SK-N-MC (cell line): ENCODE data around the gene VIT.

Experiments
- EZH2 ChIP-seq: fragments of 200-600 bp; sonication (generic); IDR thresholded peaks from one replicate; pipeline ENCODE4 v1.6.1; 2017; ENCODE audit warnings: antibody characterized with exemption
- POLR2AphosphoS5 ChIP-seq: IDR thresholded peaks from 2 replicates; pipeline ENCODE4 v1.6.1; 2012; ENCODE audit warnings: mild to moderate bottlenecking, low read depth, low read length, borderline replicate concordance

DNA sequence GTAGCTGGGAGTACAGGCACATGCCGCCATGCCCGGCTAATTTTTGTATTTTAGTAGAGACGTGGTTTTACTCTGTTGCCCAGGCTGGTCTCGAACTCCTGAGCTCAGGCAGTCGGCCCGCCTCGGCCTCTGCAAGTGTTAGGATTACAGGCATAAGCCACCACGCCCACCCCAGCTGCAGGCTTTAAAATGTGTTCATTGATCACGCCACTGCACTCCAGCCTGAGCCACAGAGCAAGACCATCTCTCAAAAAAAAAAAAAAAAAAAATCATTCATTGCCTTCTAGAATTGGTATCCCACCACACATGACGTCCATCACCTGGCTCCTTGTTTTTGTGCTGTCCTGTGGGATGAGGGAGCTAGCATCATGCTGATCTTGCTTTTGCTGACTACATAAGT, 127.4 kb downstream of the VIT start:
- TF ChIP-seq POLR2AphosphoS5 (no peak), EZH2 (no peak)
